HepG2 (cell line): ENCODE measurements around the gene CYP26A1. TPM values are rescaled to one million over a fixed set of nuclear protein-coding genes. Genes with fewer than 3 reads are reported as not detected.

Source experiments
- EED ChIP-seq: sonication (generic); formaldehyde crosslinking; IDR thresholded peaks from 2 replicates; pipeline ENCODE4 v1.5.0; 2020; ENCODE audit warnings: mild to moderate bottlenecking, missing genetic modification reagents
- JUN ChIP-seq: sonication (generic); formaldehyde crosslinking; IDR thresholded peaks from 2 replicates; pipeline ENCODE4 v1.4.0; 2020; ENCODE audit warnings: mild to moderate bottlenecking, missing genetic modification reagents
- JUND ChIP-seq: sonication (generic); formaldehyde crosslinking; IDR thresholded peaks from 2 replicates; pipeline ENCODE4 v1.8.0; 2022; ENCODE audit warnings: mild to moderate bottlenecking, missing genetic modification reagents
- KMT2A ChIP-seq: sonication (generic); formaldehyde crosslinking; IDR thresholded peaks from 2 replicates; pipeline ENCODE4 v1.4.0; 2020; ENCODE audit warnings: missing genetic modification reagents
- LCORL ChIP-seq, 2 experiments: fragments of 450-650 bp in 1 of 2; sonication (generic) in 1 of 2; formaldehyde crosslinking in 1 of 2; IDR thresholded peaks; 2 replicates each; pipeline versions ENCODE4 v1.5.0 to v1.6.1; 2017 to 2020; ENCODE audit warnings: antibody characterized with exemption in 1 of 2, missing genetic modification reagents in 1 of 2
- MAF1 ChIP-seq: sonication (generic); formaldehyde crosslinking; IDR thresholded peaks from 2 replicates; pipeline ENCODE4 v1.5.0; 2020; ENCODE audit warnings: missing genetic modification reagents, borderline replicate concordance
- MEIS1 ChIP-seq: sonication (generic); formaldehyde crosslinking; IDR thresholded peaks from 2 replicates; pipeline ENCODE4 v1.9.0; 2021; ENCODE audit warnings: mild to moderate bottlenecking, missing genetic modification reagents, moderate library complexity, borderline replicate concordance
- RBM22 ChIP-seq: fragments of 200-400 bp; formaldehyde crosslinking; optimal IDR thresholded peaks from 2 replicates; pipeline ENCODE3; 2017; ENCODE audit warnings: mild to moderate bottlenecking, low read length, moderate library complexity
- RELA ChIP-seq: sonication (generic); formaldehyde crosslinking; IDR thresholded peaks from 2 replicates; pipeline ENCODE4 v1.4.0; 2020; ENCODE audit warnings: missing genetic modification reagents
- RFX3 ChIP-seq: IDR thresholded peaks from 2 replicates; pipeline ENCODE4 v1.6.1; 2016; ENCODE audit warnings: missing biosample characterization, missing genetic modification reagents
- SMC3 ChIP-seq: IDR thresholded peaks from 2 replicates; pipeline ENCODE4 v1.6.1; 2011; ENCODE audit warnings: low read length, improper control_type of control experiment
- SP2 ChIP-seq: sonication (generic); formaldehyde crosslinking; IDR thresholded peaks from 2 replicates; pipeline ENCODE4 v1.5.1; 2020; ENCODE audit warnings: mild to moderate bottlenecking, missing genetic modification reagents
- WIZ ChIP-seq: sonication (generic); formaldehyde crosslinking; IDR thresholded peaks from 2 replicates; pipeline ENCODE4 v1.5.1; 2020; ENCODE audit warnings: mild to moderate bottlenecking, missing genetic modification reagents
- ZBTB20 ChIP-seq: sonication (generic); formaldehyde crosslinking; IDR thresholded peaks from 2 replicates; pipeline ENCODE4 v1.8.1; 2023; ENCODE audit warnings: missing genetic modification reagents, low read depth, mild to moderate bottlenecking, borderline replicate concordance
- ZFP36L2 ChIP-seq: sonication (generic); formaldehyde crosslinking; IDR thresholded peaks from 2 replicates; pipeline ENCODE4 v1.4.0; 2020; ENCODE audit warnings: missing genetic modification reagents
- ZNF75D ChIP-seq: sonication (generic); formaldehyde crosslinking; IDR thresholded peaks from 2 replicates; pipeline ENCODE4 v1.8.1; 2023; ENCODE audit warnings: missing genetic modification reagents, mild to moderate bottlenecking, borderline replicate concordance
- ZNF792 ChIP-seq: IDR thresholded peaks from 2 replicates; pipeline ENCODE4 v1.6.1; 2016
- polyA plus RNA-seq, 8 experiments: library from polyadenylated mRNA; depleted of rRNA in 3 of 8; stranded (reverse) in 7 of 8; unstranded in 1 of 8; fragments of >200 nt; fragmentation: Illumina TruSeq in 4 of 8; extraction: Trizol in 4 of 8; gene quantifications; 2 replicates each; pipeline versions ENCODE4 v1.2.1 to v1.2.3, GENCODE V29; 2011 to 2016; ENCODE audit warnings: low read depth in 4 of 8, missing spikeins in 1 of 8, mixed read lengths in 1 of 8; ENCODE audit not compliant: insufficient read depth in 1 of 8
- total RNA-seq, 5 experiments: library from RNA; depleted of rRNA; stranded (reverse); fragments of >200 nt; fragmentation: Illumina TruSeq; extraction: Trizol; gene quantifications; 2 replicates each; pipeline ENCODE4 v1.2.3, GENCODE V29; 2016; ENCODE audit warnings: low read depth in 1 of 5
- TF ChIP-seq, protein P1 (sequence below): sonication (generic); formaldehyde crosslinking; IDR thresholded peaks from 2 replicates; pipeline ENCODE4 v1.4.0; 2020; ENCODE audit warnings: missing genetic modification reagents
- TF ChIP-seq, protein P2 (sequence below): sonication (generic); formaldehyde crosslinking; IDR thresholded peaks from 2 replicates; pipeline ENCODE4 v1.4.0; 2020; ENCODE audit warnings: mild to moderate bottlenecking, missing genetic modification reagents, borderline replicate concordance
- TF ChIP-seq, protein P3 (sequence below): sonication (generic); formaldehyde crosslinking; conservative IDR thresholded peaks from 2 replicates; pipeline ENCODE4 v1.4.0; 2020; ENCODE audit warnings: missing genetic modification reagents
- TF ChIP-seq, protein P4 (sequence below): sonication (generic); formaldehyde crosslinking; IDR thresholded peaks from 2 replicates; pipeline ENCODE4 v1.5.0; 2020; ENCODE audit warnings: mild to moderate bottlenecking, missing genetic modification reagents, borderline replicate concordance
- TF ChIP-seq, protein P5 (sequence below): sonication (generic); formaldehyde crosslinking; IDR thresholded peaks from 2 replicates; pipeline ENCODE4 v1.4.0; 2020; ENCODE audit warnings: mild to moderate bottlenecking, missing genetic modification reagents

Gene CYP26A1
- total and polyA plus RNA-seq, 2 of the 13 experiments (the other 11 are each of a cell fraction or from before 2014, with no cell fraction given): 0.15 TPM; not detected in 1

DNA sequence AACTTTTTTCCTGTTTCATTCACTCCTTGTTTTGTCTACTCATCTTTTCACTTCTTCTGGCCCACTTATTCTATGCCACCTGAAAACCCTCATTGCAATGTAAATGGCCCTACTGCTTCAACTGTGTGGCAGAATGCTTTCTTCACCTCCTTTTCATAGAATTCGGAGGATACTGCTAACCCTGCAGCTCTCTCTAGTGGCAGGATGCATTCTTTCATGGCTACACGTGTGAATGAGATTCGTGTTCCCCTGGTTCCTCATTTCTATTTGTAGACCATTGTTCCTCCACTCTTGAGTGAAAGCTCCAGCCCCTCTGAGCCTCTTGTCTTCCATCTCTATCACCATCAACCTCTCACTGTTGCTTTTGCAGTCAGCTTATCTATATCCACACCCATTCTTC is 34.0 kb upstream of the CYP26A1 start (continued):
- no peak for TF ChIP-seq ZBTB20
- TF ChIP-seq JUN (CRISPR knock-in tag): no peak
- TF ChIP-seq ZNF792 (CRISPR knock-in tag): no peak
- TF ChIP-seq ZFP36L2 (CRISPR knock-in tag): no peak
- TF ChIP-seq SP2: no peak
- no peak for TF ChIP-seq KMT2A
- TF ChIP-seq, protein P1, sequence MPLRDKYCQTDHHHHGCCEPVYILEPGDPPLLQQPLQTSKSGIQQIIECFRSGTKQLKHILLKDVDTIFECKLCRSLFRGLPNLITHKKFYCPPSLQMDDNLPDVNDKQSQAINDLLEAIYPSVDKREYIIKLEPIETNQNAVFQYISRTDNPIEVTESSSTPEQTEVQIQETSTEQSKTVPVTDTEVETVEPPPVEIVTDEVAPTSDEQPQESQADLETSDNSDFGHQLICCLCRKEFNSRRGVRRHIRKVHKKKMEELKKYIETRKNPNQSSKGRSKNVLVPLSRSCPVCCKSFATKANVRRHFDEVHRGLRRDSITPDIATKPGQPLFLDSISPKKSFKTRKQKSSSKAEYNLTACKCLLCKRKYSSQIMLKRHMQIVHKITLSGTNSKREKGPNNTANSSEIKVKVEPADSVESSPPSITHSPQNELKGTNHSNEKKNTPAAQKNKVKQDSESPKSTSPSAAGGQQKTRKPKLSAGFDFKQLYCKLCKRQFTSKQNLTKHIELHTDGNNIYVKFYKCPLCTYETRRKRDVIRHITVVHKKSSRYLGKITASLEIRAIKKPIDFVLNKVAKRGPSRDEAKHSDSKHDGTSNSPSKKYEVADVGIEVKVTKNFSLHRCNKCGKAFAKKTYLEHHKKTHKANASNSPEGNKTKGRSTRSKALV: no peak
- TF ChIP-seq RFX3: no peak
- TF ChIP-seq, protein P2, sequence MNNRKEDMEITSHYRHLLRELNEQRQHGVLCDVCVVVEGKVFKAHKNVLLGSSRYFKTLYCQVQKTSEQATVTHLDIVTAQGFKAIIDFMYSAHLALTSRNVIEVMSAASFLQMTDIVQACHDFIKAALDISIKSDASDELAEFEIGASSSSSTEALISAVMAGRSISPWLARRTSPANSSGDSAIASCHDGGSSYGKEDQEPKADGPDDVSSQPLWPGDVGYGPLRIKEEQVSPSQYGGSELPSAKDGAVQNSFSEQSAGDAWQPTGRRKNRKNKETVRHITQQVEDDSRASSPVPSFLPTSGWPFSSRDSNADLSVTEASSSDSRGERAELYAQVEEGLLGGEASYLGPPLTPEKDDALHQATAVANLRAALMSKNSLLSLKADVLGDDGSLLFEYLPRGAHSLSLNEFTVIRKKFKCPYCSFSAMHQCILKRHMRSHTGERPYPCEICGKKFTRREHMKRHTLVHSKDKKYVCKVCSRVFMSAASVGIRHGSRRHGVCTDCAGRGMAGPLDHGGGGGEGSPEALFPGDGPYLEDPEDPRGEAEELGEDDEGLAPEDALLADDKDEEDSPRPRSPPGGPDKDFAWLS (CRISPR knock-in tag): no peak
- TF ChIP-seq MEIS1 (CRISPR knock-in tag): no peak
- peak; percentile 59; the same call in 1 of the 2 replicates for TF ChIP-seq SMC3
- TF ChIP-seq, protein P3, sequence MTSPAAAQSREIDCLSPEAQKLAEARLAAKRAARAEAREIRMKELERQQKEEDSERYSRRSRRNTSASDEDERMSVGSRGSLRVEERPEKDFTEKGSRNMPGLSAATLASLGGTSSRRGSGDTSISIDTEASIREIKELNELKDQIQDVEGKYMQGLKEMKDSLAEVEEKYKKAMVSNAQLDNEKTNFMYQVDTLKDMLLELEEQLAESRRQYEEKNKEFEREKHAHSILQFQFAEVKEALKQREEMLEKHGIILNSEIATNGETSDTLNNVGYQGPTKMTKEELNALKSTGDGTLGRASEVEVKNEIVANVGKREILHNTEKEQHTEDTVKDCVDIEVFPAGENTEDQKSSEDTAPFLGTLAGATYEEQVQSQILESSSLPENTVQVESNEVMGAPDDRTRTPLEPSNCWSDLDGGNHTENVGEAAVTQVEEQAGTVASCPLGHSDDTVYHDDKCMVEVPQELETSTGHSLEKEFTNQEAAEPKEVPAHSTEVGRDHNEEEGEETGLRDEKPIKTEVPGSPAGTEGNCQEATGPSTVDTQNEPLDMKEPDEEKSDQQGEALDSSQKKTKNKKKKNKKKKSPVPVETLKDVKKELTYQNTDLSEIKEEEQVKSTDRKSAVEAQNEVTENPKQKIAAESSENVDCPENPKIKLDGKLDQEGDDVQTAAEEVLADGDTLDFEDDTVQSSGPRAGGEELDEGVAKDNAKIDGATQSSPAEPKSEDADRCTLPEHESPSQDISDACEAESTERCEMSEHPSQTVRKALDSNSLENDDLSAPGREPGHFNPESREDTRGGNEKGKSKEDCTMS (CRISPR knock-in tag): no peak
- TF ChIP-seq, protein P4, sequence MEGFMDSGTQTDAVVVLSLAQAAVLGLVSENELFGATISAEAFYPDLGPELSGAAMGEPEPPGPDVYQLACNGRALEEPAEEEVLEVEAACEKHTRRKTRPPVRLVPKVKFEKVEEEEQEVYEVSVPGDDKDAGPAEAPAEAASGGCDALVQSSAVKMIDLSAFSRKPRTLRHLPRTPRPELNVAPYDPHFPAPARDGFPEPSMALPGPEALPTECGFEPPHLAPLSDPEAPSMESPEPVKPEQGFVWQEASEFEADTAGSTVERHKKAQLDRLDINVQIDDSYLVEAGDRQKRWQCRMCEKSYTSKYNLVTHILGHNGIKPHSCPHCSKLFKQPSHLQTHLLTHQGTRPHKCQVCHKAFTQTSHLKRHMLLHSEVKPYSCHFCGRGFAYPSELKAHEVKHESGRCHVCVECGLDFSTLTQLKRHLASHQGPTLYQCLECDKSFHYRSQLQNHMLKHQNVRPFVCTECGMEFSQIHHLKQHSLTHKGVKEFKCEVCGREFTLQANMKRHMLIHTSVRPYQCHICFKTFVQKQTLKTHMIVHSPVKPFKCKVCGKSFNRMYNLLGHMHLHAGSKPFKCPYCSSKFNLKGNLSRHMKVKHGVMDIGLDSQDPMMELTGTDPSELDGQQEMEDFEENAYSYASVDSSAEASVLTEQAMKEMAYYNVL: no peak
- TF ChIP-seq, protein P5, sequence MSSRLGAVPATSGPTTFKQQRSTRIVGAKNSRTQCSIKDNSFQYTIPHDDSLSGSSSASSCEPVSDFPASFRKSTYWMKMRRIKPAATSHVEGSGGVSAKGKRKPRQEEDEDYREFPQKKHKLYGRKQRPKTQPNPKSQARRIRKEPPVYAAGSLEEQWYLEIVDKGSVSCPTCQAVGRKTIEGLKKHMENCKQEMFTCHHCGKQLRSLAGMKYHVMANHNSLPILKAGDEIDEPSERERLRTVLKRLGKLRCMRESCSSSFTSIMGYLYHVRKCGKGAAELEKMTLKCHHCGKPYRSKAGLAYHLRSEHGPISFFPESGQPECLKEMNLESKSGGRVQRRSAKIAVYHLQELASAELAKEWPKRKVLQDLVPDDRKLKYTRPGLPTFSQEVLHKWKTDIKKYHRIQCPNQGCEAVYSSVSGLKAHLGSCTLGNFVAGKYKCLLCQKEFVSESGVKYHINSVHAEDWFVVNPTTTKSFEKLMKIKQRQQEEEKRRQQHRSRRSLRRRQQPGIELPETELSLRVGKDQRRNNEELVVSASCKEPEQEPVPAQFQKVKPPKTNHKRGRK (CRISPR knock-in tag): 0 out of 2 replicates have a peak, but pooled peaks have one; percentile 29
- no peak for TF ChIP-seq ZNF75D
- no peak for TF ChIP-seq LCORL (IDR thresholded peaks at IDR 0.05)
- no peak for TF ChIP-seq LCORL (CRISPR knock-in tag; IDR thresholded peaks at IDR 0.05)
- no peak for TF ChIP-seq EED
- no peak for TF ChIP-seq RELA (CRISPR knock-in tag)
- no peak for TF ChIP-seq RBM22
- no peak for TF ChIP-seq WIZ (CRISPR knock-in tag)
- no peak for TF ChIP-seq MAF1 (CRISPR knock-in tag)
- no peak for TF ChIP-seq JUND (CRISPR knock-in tag)
